ENCODE measurements around the gene RPE65.

RPE65 gene

DNA sequence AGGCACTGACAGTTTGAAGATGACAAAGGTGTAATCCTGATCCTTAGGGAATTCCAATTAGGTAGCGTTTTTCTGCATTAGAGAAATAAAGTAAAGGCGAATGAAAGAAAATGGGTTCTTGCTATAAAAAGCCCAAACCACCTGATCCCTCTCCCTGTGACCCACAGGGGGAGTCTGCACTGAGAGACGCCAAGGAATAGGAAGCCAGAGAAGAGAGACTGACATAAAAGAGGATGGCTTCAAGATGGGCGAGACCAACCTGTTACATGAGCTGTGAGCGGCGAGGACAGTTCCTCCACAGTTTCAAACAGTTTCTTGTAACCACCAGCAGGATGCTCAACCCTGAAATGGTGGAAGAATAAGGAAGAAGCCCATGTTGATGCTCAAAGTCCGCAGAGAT lies 1.4 kb downstream of the RPE65 start:
- Histone ChIP-seq H3K27me3 (replicated peaks; ENCODE audit: control insufficient read depth, insufficient read depth, low read length) (no peaks in the 10 kb centered on the region; the same call in none of the 2 replicates), H3K36me3 (ENCODE audit: control insufficient read depth, insufficient read depth, low read length) (no peaks in the 10 kb centered on the region), H3K4me3 (replicated peaks; ENCODE audit: low read depth, low read length) (no peak overlapping the region)
- TF ChIP-seq, protein P1, sequence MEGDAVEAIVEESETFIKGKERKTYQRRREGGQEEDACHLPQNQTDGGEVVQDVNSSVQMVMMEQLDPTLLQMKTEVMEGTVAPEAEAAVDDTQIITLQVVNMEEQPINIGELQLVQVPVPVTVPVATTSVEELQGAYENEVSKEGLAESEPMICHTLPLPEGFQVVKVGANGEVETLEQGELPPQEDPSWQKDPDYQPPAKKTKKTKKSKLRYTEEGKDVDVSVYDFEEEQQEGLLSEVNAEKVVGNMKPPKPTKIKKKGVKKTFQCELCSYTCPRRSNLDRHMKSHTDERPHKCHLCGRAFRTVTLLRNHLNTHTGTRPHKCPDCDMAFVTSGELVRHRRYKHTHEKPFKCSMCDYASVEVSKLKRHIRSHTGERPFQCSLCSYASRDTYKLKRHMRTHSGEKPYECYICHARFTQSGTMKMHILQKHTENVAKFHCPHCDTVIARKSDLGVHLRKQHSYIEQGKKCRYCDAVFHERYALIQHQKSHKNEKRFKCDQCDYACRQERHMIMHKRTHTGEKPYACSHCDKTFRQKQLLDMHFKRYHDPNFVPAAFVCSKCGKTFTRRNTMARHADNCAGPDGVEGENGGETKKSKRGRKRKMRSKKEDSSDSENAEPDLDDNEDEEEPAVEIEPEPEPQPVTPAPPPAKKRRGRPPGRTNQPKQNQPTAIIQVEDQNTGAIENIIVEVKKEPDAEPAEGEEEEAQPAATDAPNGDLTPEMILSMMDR (IDR thresholded peaks at IDR 0.05; ENCODE audit: insufficient read depth, low read length, poor library complexity, severe bottlenecking): no peak
- DNase-seq (ENCODE audit: extremely low read depth, insufficient read length): no peak

GRCh38 chr1:68445709-68446108 lies 4.0 kb downstream of the RPE65 start:
- Histone ChIP-seq H3K4me3 (replicated peaks; ENCODE audit: low read depth, low read length) (no peak overlapping the region), H3K36me3 (ENCODE audit: control insufficient read depth, insufficient read depth, low read length) (no peaks in the 10 kb centered on the region), H3K27me3 (replicated peaks; ENCODE audit: control insufficient read depth, insufficient read depth, low read length) (no peaks in the 10 kb centered on the region; the same call in none of the 2 replicates)
- TF ChIP-seq, protein P1 (IDR thresholded peaks at IDR 0.05; ENCODE audit: insufficient read depth, low read length, poor library complexity, severe bottlenecking): no peak
- DNase-seq (ENCODE audit: extremely low read depth, insufficient read length): no peak

- Histone ChIP-seq H3K27me3 (replicated peaks; ENCODE audit: control insufficient read depth, insufficient read depth, low read length) (no peaks in the 10 kb centered on the region; the same call in 1 of the 2 replicates), H3K36me3 (ENCODE audit: control insufficient read depth, insufficient read depth, low read length) (no peaks in the 10 kb centered on the region), H3K4me3 (replicated peaks; ENCODE audit: low read depth, low read length) (no peak overlapping the region)
- peak; percentile 6 for DNase-seq (ENCODE audit: extremely low read depth, insufficient read length)
- TF ChIP-seq, protein P1 (IDR thresholded peaks at IDR 0.05; ENCODE audit: insufficient read depth, low read length, poor library complexity, severe bottlenecking): peak; percentile 61
These were observed 6.8 kb downstream of the RPE65 start for GRCh38 chr1:68442822-68443556.

- Histone ChIP-seq H3K4me3 (replicated peaks; ENCODE audit: low read depth, low read length) (no peak overlapping the region), H3K36me3 (ENCODE audit: control insufficient read depth, insufficient read depth, low read length) (no peaks in the 10 kb centered on the region), H3K27me3 (replicated peaks; ENCODE audit: control insufficient read depth, insufficient read depth, low read length) (no peaks in the 10 kb centered on the region; the same call in 1 of the 2 replicates)
- DNase-seq (ENCODE audit: extremely low read depth, insufficient read length): no peak
- TF ChIP-seq, protein P1 (IDR thresholded peaks at IDR 0.05; ENCODE audit: insufficient read depth, low read length, poor library complexity, severe bottlenecking): no peak
These were observed 7.7 kb downstream of the RPE65 start for GRCh38 chr1:68442006-68442405.

- TF ChIP-seq, protein P1 (IDR thresholded peaks at IDR 0.05; ENCODE audit: insufficient read depth, low read length, poor library complexity, severe bottlenecking): no peak
- H3K4me3 ChIP-seq (replicated peaks; ENCODE audit: low read depth, low read length): no peak overlapping the region
- H3K36me3 ChIP-seq (ENCODE audit: control insufficient read depth, insufficient read depth, low read length): no peaks in the 10 kb centered on the region
- no peak for DNase-seq (ENCODE audit: extremely low read depth, insufficient read length)
- no peaks in the 10 kb centered on the region; the same call in 1 of the 2 replicates for H3K27me3 ChIP-seq (replicated peaks; ENCODE audit: control insufficient read depth, insufficient read depth, low read length)
These were observed 11.4 kb downstream of the RPE65 start for GRCh38 chr1:68438310-68438709.

All from GM06990 (cell line).